Measurements from ENCODE around the gene POLR2E. TPM values are rescaled to one million over a fixed set of nuclear protein-coding genes. Genes with fewer than 3 reads are reported as not detected.

Gene POLR2E
- total RNA-seq, 1 experiment from 2014 or later, result 237 TPM

GRCh38 chr19:1097810-1098176 is 2.6 kb upstream of the POLR2E start:
- Histone ChIP-seq H3K4me3 (peak overlapping the region; percentile 19; the same call in 1 of the 2 replicates), H3K9me2 (ENCODE audit: insufficient read depth) (no peaks in the 10 kb centered on the region), H3K27ac (peak overlapping the region; percentile 97), H3K4me1 (replicated peaks; ENCODE audit: insufficient read depth) (peaks cover 59% of the 10 kb centered on the region), H3F3A (ENCODE audit: insufficient read depth, low read depth) (peaks cover 57% of the 10 kb centered on the region), H2AFZ (peak overlapping the region; percentile 53; the same call in 1 of the 2 replicates), H3K27me3 (ENCODE audit: insufficient read depth, low read depth) (no peaks in the 10 kb centered on the region), H3K36me3 (ENCODE audit: low read depth) (no peaks in the 10 kb centered on the region), H3K9me3 (ENCODE audit: insufficient read depth, low read depth) (peaks cover 8% of the 10 kb centered on the region; the same call in 1 of the 2 replicates), H4K20me1 (ENCODE audit: insufficient read depth) (peaks cover 20% of the 10 kb centered on the region), H3K79me2 (ENCODE audit: low read depth) (peaks cover 23% of the 10 kb centered on the region), H3K4me2 (peak overlapping the region; percentile 69)
- peak in 1 of 2 experiments; percentile 64 for DNase-seq
- intact Hi-C loops (cut with micrococcal nuclease; ENCODE audit: unreplicated experiment), result loop anchor here (5.0 kb wide), 1 partner anchor 35 kb away; no protein-coding TSS in a partner anchor
- BruUV-seq (replicated peaks), result no TSS peak
- TF ChIP-seq EZH2 (IDR thresholded peaks at IDR 0.05; ENCODE audit: low read depth), result no peak
- TF ChIP-seq, protein P1, sequence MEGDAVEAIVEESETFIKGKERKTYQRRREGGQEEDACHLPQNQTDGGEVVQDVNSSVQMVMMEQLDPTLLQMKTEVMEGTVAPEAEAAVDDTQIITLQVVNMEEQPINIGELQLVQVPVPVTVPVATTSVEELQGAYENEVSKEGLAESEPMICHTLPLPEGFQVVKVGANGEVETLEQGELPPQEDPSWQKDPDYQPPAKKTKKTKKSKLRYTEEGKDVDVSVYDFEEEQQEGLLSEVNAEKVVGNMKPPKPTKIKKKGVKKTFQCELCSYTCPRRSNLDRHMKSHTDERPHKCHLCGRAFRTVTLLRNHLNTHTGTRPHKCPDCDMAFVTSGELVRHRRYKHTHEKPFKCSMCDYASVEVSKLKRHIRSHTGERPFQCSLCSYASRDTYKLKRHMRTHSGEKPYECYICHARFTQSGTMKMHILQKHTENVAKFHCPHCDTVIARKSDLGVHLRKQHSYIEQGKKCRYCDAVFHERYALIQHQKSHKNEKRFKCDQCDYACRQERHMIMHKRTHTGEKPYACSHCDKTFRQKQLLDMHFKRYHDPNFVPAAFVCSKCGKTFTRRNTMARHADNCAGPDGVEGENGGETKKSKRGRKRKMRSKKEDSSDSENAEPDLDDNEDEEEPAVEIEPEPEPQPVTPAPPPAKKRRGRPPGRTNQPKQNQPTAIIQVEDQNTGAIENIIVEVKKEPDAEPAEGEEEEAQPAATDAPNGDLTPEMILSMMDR (conservative IDR thresholded peaks at IDR 0.05), result no peak
- ChIA-PET POLR2A (ENCODE audit: unreplicated experiment) (interaction anchor here (0.7 kb wide), 1 partner anchor 58 kb away, joined by 22 read pairs; the partner anchor contains the start of gene ABCA7), CTCF (no interaction called here)

GRCh38 chr19:1094655-1094977 is 559 bp downstream of the POLR2E start:
- Histone ChIP-seq H3K9me3 (ENCODE audit: insufficient read depth, low read depth) (peaks cover under 1% of the 10 kb centered on the region; the same call in 1 of the 2 replicates), H3F3A (ENCODE audit: insufficient read depth, low read depth) (peaks cover 26% of the 10 kb centered on the region), H2AFZ (no peak overlapping the region), H3K4me1 (replicated peaks; ENCODE audit: insufficient read depth) (peaks cover 29% of the 10 kb centered on the region), H4K20me1 (ENCODE audit: insufficient read depth) (peaks cover 20% of the 10 kb centered on the region), H3K27ac (no peak overlapping the region), H3K4me3 (peak overlapping the region; percentile 96), H3K9me2 (ENCODE audit: insufficient read depth) (no peaks in the 10 kb centered on the region), H3K4me2 (peak overlapping the region; percentile 97), H3K79me2 (ENCODE audit: low read depth) (peaks cover 32% of the 10 kb centered on the region), H3K36me3 (ENCODE audit: low read depth) (no peaks in the 10 kb centered on the region; the same call in 1 of the 2 replicates), H3K27me3 (ENCODE audit: insufficient read depth, low read depth) (no peaks in the 10 kb centered on the region)
- ChIA-PET POLR2A (ENCODE audit: unreplicated experiment) (interaction anchor here (0.5 to 0.6 kb wide), 2 partner anchors 17 to 57 kb away, joined by 3 to 5 read pairs; no protein-coding TSS in a partner anchor), CTCF (interaction anchor here (0.7 kb wide), 1 partner anchor 13 kb away, joined by 3 read pairs; no protein-coding TSS in a partner anchor)
- TF ChIP-seq, protein P1 (conservative IDR thresholded peaks at IDR 0.05), result no peak
- no peak for TF ChIP-seq EZH2 (IDR thresholded peaks at IDR 0.05; ENCODE audit: low read depth)
- TSS peak; percentile 43 for BruUV-seq (replicated peaks)
- DNase-seq, result no peak
- intact Hi-C loops (cut with micrococcal nuclease; ENCODE audit: unreplicated experiment), result no loop called here

GRCh38 chr19:1093811-1094553 is 1.2 kb downstream of the POLR2E start:
- peak overlapping the region; percentile 97 for H3K4me2 ChIP-seq
- peaks cover 32% of the 10 kb centered on the region for H3K79me2 ChIP-seq (ENCODE audit: low read depth)
- H3K36me3 ChIP-seq (ENCODE audit: low read depth), result peaks cover 3% of the 10 kb centered on the region; the same call in 1 of the 2 replicates
- H3K4me1 ChIP-seq (replicated peaks; ENCODE audit: insufficient read depth), result peaks cover 23% of the 10 kb centered on the region
- no peak overlapping the region for H2AFZ ChIP-seq
- H3F3A ChIP-seq (ENCODE audit: insufficient read depth, low read depth), result peaks cover 20% of the 10 kb centered on the region
- peaks cover 20% of the 10 kb centered on the region for H4K20me1 ChIP-seq (ENCODE audit: insufficient read depth)
- no peak for DNase-seq
- TF ChIP-seq, protein P1 (conservative IDR thresholded peaks at IDR 0.05), result no peak
- TF ChIP-seq EZH2 (IDR thresholded peaks at IDR 0.05; ENCODE audit: low read depth), result no peak
- H3K9me3 ChIP-seq (ENCODE audit: insufficient read depth, low read depth), result no peaks in the 10 kb centered on the region
- no peaks in the 10 kb centered on the region for H3K9me2 ChIP-seq (ENCODE audit: insufficient read depth)
- no TSS peak for BruUV-seq (replicated peaks)
- H3K27me3 ChIP-seq (ENCODE audit: insufficient read depth, low read depth), result no peaks in the 10 kb centered on the region
- POLR2A ChIA-PET (ENCODE audit: unreplicated experiment), result interaction anchor here (0.5 to 0.6 kb wide), 2 partner anchors 17 to 58 kb away, joined by 3 to 5 read pairs; no protein-coding TSS in a partner anchor
- peak overlapping the region; percentile 96 for H3K4me3 ChIP-seq
- CTCF ChIA-PET, result interaction anchor here (0.7 kb wide), 1 partner anchor 12 kb away, joined by 3 read pairs; no protein-coding TSS in a partner anchor
- intact Hi-C loops (cut with micrococcal nuclease; ENCODE audit: unreplicated experiment), result no loop called here
- no peak overlapping the region for H3K27ac ChIP-seq
